H9 (cell line): ENCODE measurements around the gene DGCR2. TPM values are rescaled to one million over a fixed set of nuclear protein-coding genes. Genes with fewer than 3 reads are reported as not detected.

Experiments used
- DNase-seq: peaks from one replicate; pipeline ENCODE4 v3.0.0-alpha.2; 2017
- H2AFZ ChIP-seq: one replicate; pipeline ENCODE4 v1.6.1; 2013; ENCODE audit warnings: mild to moderate bottlenecking, low read length, control low read depth, moderate library complexity
- H2AK5ac ChIP-seq: 2 replicates; pipeline ENCODE4 v1.6.1; 2013; ENCODE audit warnings: low read length, control low read depth, mixed read lengths; ENCODE audit not compliant: insufficient read length
- H2BK120ac ChIP-seq: one replicate; pipeline ENCODE4 v1.6.1; 2013; ENCODE audit warnings: low read depth, mild to moderate bottlenecking, low read length, control low read depth, inconsistent platforms; ENCODE audit not compliant: poor library complexity, severe bottlenecking
- H2BK12ac ChIP-seq: 2 replicates; pipeline ENCODE4 v1.6.1; 2013; ENCODE audit warnings: low read length, control low read depth, mixed read lengths, low read depth; ENCODE audit not compliant: insufficient read length
- H2BK15ac ChIP-seq: 2 replicates; pipeline ENCODE4 v1.6.1; 2013; ENCODE audit warnings: low read depth, low read length, control low read depth
- H2BK20ac ChIP-seq: one replicate; pipeline ENCODE4 v1.6.1; 2013; ENCODE audit warnings: low read depth, mild to moderate bottlenecking, low read length, control low read depth, inconsistent platforms; ENCODE audit not compliant: poor library complexity, severe bottlenecking
- H2BK5ac ChIP-seq: 2 replicates; pipeline ENCODE4 v1.6.1; 2013; ENCODE audit warnings: low read length, control low read depth, mixed read lengths; ENCODE audit not compliant: insufficient read length
- H3K14ac ChIP-seq: 2 replicates; pipeline ENCODE4 v1.6.1; 2013; ENCODE audit warnings: low read length, control low read depth; ENCODE audit not compliant: insufficient read depth
- H3K18ac ChIP-seq: 2 replicates; pipeline ENCODE4 v1.6.1; 2013; ENCODE audit warnings: low read depth, mild to moderate bottlenecking, mixed read lengths, low read length, control low read depth; ENCODE audit not compliant: insufficient read length
- H3K23ac ChIP-seq: 2 replicates; pipeline ENCODE4 v1.6.1; 2013; ENCODE audit warnings: low read length, control low read depth, mixed read lengths, low read depth; ENCODE audit not compliant: insufficient read length
- H3K23me2 ChIP-seq: 2 replicates; pipeline ENCODE4 v1.6.1; 2013; ENCODE audit warnings: low read depth, mild to moderate bottlenecking, mixed read lengths, low read length, control low read depth; ENCODE audit not compliant: insufficient read length, poor library complexity, severe bottlenecking
- H3K27ac ChIP-seq: 2 replicates; pipeline ENCODE4 v1.5.1; 2013; ENCODE audit warnings: low read length, control low read depth, mixed read lengths, low read depth; ENCODE audit not compliant: insufficient read length
- H3K27me3 ChIP-seq: 2 replicates; pipeline ENCODE4 v1.6.1; 2013; ENCODE audit warnings: low read length, control low read depth, inconsistent platforms; ENCODE audit not compliant: insufficient read depth
- H3K4ac ChIP-seq: 2 replicates; pipeline ENCODE4 v1.6.1; 2013; ENCODE audit warnings: low read depth, mild to moderate bottlenecking, control low read depth, inconsistent platforms, low read length, moderate library complexity
- H3K4me1 ChIP-seq: 2 replicates; pipeline ENCODE4 v1.6.1; 2013; ENCODE audit warnings: low read length, control low read depth, inconsistent platforms; ENCODE audit not compliant: insufficient read depth
- H3K4me2 ChIP-seq: 2 replicates; pipeline ENCODE4 v1.6.1; 2013; ENCODE audit warnings: low read length, control low read depth, mixed read lengths; ENCODE audit not compliant: insufficient read length, insufficient read depth
- H3K56ac ChIP-seq: 2 replicates; pipeline ENCODE4 v1.6.1; 2013; ENCODE audit warnings: low read depth, mild to moderate bottlenecking, mixed read lengths, low read length, control low read depth; ENCODE audit not compliant: insufficient read length
- H3K79me1 ChIP-seq: 2 replicates; pipeline ENCODE4 v1.6.1; 2013; ENCODE audit warnings: low read depth, mild to moderate bottlenecking, moderate library complexity, low read length, control low read depth, inconsistent platforms; ENCODE audit not compliant: insufficient read depth, poor library complexity, severe bottlenecking
- H3K79me2 ChIP-seq: 2 replicates; pipeline ENCODE4 v1.6.1; 2013; ENCODE audit warnings: low read length, control low read depth, inconsistent platforms; ENCODE audit not compliant: insufficient read depth
- H3K9ac ChIP-seq: 2 replicates; pipeline ENCODE4 v1.6.1; 2013; ENCODE audit warnings: low read length, control low read depth, mixed read lengths; ENCODE audit not compliant: insufficient read length; ENCODE audit errors: extremely low read depth
- H3K9me3 ChIP-seq: one replicate; pipeline ENCODE4 v1.6.1; 2013; ENCODE audit warnings: low read depth, low read length, inconsistent platforms; ENCODE audit not compliant: control insufficient read depth
- H3T11ph ChIP-seq: one replicate; pipeline ENCODE4 v1.6.1; 2013; ENCODE audit warnings: mild to moderate bottlenecking, low read length, control low read depth, inconsistent platforms
- H4K20me1 ChIP-seq: one replicate; pipeline ENCODE4 v1.6.1; 2013; ENCODE audit not compliant: control insufficient read depth, insufficient read length, insufficient read depth
- H4K5ac ChIP-seq: 2 replicates; pipeline ENCODE4 v1.6.1; 2013; ENCODE audit warnings: low read depth, mild to moderate bottlenecking, mixed read lengths, low read length, control low read depth; ENCODE audit not compliant: insufficient read length
- H4K8ac ChIP-seq: replicated peaks from 2 replicates; pipeline ENCODE4 v1.6.1; 2013; ENCODE audit warnings: low read length, control low read depth, mixed read lengths, low read depth; ENCODE audit not compliant: insufficient read length
- H4K91ac ChIP-seq: 2 replicates; pipeline ENCODE4 v1.6.1; 2013; ENCODE audit warnings: low read depth, mild to moderate bottlenecking, moderate library complexity, mixed read lengths, low read length, control low read depth; ENCODE audit not compliant: insufficient read length
- H3K27ac Mint-ChIP-seq, 3 experiments: 2 replicates in 2 of 3; 3 replicates in 1 of 3; pipeline ENCODE4 v1.8.0; 2020 to 2021; ENCODE audit warnings: mixed read lengths in 3 of 3, mild to moderate bottlenecking in 1 of 3, moderate library complexity in 1 of 3
- H3K27me3 Mint-ChIP-seq: 2 replicates; pipeline ENCODE4 v1.8.0; 2021; ENCODE audit warnings: low read depth, mild to moderate bottlenecking, moderate library complexity, mixed read lengths
- H3K36me3 Mint-ChIP-seq, 3 experiments: 2 replicates in 2 of 3; 3 replicates in 1 of 3; pipeline ENCODE4 v1.8.0; 2020 to 2021; ENCODE audit warnings: low read depth in 3 of 3, mixed read lengths in 3 of 3; ENCODE audit not compliant: insufficient read depth in 1 of 3
- H3K4me1 Mint-ChIP-seq, 2 experiments: 2 replicates each; pipeline ENCODE4 v1.8.0; 2020; ENCODE audit warnings: mixed read lengths in 2 of 2
- H3K4me3 Mint-ChIP-seq, 2 experiments: 2 replicates in 1 of 2; 3 replicates in 1 of 2; pipeline ENCODE4 v1.8.0; 2020 to 2021; ENCODE audit warnings: mild to moderate bottlenecking in 2 of 2, mixed read lengths in 2 of 2, moderate library complexity in 1 of 2
- H3K9me3 Mint-ChIP-seq, 2 experiments: 2 replicates in 1 of 2; 3 replicates in 1 of 2; pipeline ENCODE4 v1.8.0; 2020; ENCODE audit warnings: mild to moderate bottlenecking in 2 of 2, mixed read lengths in 2 of 2, moderate library complexity in 1 of 2
- WGBS: extraction: QIAGEN DNeasy Blood & Tissue Kit; methylation state at CpG from one replicate; pipeline ENCODE4 v1.1.7; 2013; ENCODE audit warnings: missing lambda C conversion rate, low lambda C conversion rate, mixed read lengths; ENCODE audit not compliant: insufficient read length; ENCODE audit errors: extremely low coverage; 5-methylcytosine and 5-hydroxymethylcytosine counted together
- total RNA-seq: library from RNA; stranded (reverse); gene quantifications from 2 replicates; pipeline ENCODE4 v1.2.1, GENCODE V29; 2021
- TF ChIP-seq, protein P1 (sequence below): fragments of 200-600 bp; sonication (generic); conservative IDR thresholded peaks from 3 replicates; pipeline ENCODE4 v1.8.0; 2021; ENCODE audit warnings: antibody characterized with exemption, mild to moderate bottlenecking

Gene DGCR2
- total RNA-seq, 1 experiment from 2014 or later = 47.2 TPM

DNA sequence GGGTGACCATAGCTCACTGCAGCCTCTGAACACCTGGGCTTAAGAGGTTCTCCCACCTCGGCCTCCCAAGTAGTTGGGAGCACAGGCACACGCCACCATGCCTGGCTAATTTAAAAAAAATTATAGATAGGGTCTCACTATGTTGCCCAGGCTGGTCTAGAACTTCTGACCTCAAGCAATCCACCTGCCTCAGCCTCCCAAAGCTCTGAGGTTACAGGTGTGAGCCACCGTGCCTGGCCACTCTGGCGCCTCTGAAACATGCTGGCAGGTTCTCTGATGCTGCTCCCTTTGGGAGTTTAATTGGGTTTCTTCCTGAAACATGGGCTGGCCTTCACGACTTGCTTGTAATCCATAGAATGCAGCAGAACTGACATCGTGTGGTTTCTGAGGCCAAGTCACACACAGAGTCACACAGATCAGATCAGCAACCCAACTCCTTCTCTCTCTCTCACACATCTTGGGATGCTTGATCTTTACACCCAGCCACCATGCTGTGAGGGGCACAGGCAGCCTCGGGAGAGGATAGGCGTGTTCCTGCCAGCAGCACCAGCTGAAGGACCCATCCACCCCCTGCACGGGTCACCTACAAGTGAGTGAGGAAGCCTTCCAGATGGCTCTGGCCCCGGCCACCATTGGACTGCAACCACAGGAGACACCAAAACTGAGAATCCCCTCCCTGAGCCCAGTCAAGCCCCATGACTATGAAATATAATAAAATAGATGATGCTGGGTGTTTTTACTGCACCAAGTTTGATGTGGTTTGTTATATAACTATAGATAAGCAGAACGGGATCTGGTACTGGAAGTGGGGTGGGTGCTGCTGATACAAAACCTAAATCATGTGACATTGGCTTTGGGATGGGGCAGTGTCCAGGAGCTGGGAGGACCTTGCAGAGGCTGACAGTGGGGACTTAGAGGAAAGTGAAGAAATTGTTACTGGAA, 31.0 kb upstream of the DGCR2 start:
- no peak overlapping the region for H2AFZ ChIP-seq
- H3K56ac ChIP-seq = no peak overlapping the region
- no peak overlapping the region for H3K4me2 ChIP-seq
- no peak for DNase-seq
- no peak overlapping the region for H2BK20ac ChIP-seq
- H3K4me1 ChIP-seq = no peaks in the 10 kb centered on the region
- H3K79me2 ChIP-seq = no peaks in the 10 kb centered on the region
- TF ChIP-seq, protein P1, sequence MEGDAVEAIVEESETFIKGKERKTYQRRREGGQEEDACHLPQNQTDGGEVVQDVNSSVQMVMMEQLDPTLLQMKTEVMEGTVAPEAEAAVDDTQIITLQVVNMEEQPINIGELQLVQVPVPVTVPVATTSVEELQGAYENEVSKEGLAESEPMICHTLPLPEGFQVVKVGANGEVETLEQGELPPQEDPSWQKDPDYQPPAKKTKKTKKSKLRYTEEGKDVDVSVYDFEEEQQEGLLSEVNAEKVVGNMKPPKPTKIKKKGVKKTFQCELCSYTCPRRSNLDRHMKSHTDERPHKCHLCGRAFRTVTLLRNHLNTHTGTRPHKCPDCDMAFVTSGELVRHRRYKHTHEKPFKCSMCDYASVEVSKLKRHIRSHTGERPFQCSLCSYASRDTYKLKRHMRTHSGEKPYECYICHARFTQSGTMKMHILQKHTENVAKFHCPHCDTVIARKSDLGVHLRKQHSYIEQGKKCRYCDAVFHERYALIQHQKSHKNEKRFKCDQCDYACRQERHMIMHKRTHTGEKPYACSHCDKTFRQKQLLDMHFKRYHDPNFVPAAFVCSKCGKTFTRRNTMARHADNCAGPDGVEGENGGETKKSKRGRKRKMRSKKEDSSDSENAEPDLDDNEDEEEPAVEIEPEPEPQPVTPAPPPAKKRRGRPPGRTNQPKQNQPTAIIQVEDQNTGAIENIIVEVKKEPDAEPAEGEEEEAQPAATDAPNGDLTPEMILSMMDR = no peak
- no peak overlapping the region for H2BK12ac ChIP-seq
- no peaks in the 10 kb centered on the region for H4K20me1 ChIP-seq
- H3K23ac ChIP-seq = no peak overlapping the region
- no peak overlapping the region for H3K14ac ChIP-seq
- no peak overlapping the region for H4K91ac ChIP-seq
- H3K9ac ChIP-seq = no peak overlapping the region
- Mint-ChIP-seq H3K9me3 (peaks cover 13 to 14% of the 10 kb centered on the region in 2 experiments), H3K27me3 (peaks cover 84% of the 10 kb centered on the region), H3K27ac (no peak overlapping the region), H3K4me3 (no peak overlapping the region), H3K4me1 (peaks cover 3 to 5% of the 10 kb centered on the region in 2 experiments; a peak in 2 of 4 replicates), H3K36me3 (peaks cover 0 to 9% (median 5%) of the 10 kb centered on the region in 3 experiments; a peak in 6 of 7 replicates)
- H3T11ph ChIP-seq = no peak overlapping the region
- H3K23me2 ChIP-seq = peaks cover 2% of the 10 kb centered on the region
- H2BK5ac ChIP-seq = no peak overlapping the region
- no peak overlapping the region for H4K8ac ChIP-seq
- no peak overlapping the region for H3K27ac ChIP-seq
- H2BK120ac ChIP-seq = no peak overlapping the region
- H3K27me3 ChIP-seq = peaks cover 36% of the 10 kb centered on the region
- no peaks in the 10 kb centered on the region for H3K79me1 ChIP-seq
- no peak overlapping the region for H2AK5ac ChIP-seq
- no peak overlapping the region for H4K5ac ChIP-seq
- H3K9me3 ChIP-seq = no peaks in the 10 kb centered on the region
- no peak overlapping the region for H3K4ac ChIP-seq
- WGBS = no CpG with 5 or more reads among the region's 11 CpGs
- no peak overlapping the region for H3K18ac ChIP-seq
- no peak overlapping the region for H2BK15ac ChIP-seq
